ENCODE measurements around the gene GRIA3. TPM values are rescaled to one million over a fixed set of nuclear protein-coding genes. Genes with fewer than 3 reads are reported as not detected.

The GRIA3 gene
- total and polyA plus RNA-seq, 10 of the 15 experiments (the other 5 are each of a cell fraction or from before 2014, with no cell fraction given) = 0.45 to 4.3 (median 2.2) TPM

- TF ChIP-seq ZBTB11 (CRISPR knock-in tag; IDR thresholded peaks at IDR 0.05) = no peak
These were observed 263.4 kb downstream of the GRIA3 start (continued) for GRCh38 chrX:123447506-123447905.

GRCh38 chrX:123449335-123449734, 265.3 kb downstream of the GRIA3 start:
- BruUV-seq (replicated peaks) = no TSS peak
- in situ Hi-C loops (cut with MboI) = no loop called here

More at GRCh38 chrX:123449335-123449734, 265.3 kb downstream of the GRIA3 start:
- Histone ChIP-seq H2AFZ (ENCODE audit: control insufficient read depth, low read depth, low read length) (no peak overlapping the region), H3K79me2 (ENCODE audit: control insufficient read depth, insufficient read depth, low read length) (no peaks in the 10 kb centered on the region), H3K9me3 (replicated peaks; ENCODE audit: control insufficient read depth, insufficient read depth, low read length) (no peaks in the 10 kb centered on the region), H3K4me3 (no peak overlapping the region), H3K27me3 (replicated peaks in 1 of 2; ENCODE audit: control insufficient read depth in 2 of 2, insufficient read depth in 2 of 2, low read length in 1 of 2) (no peaks in the 10 kb centered on the region), H3K27ac (ENCODE audit: control insufficient read depth, insufficient read depth) (no peak overlapping the region), H3K9ac (ENCODE audit: control insufficient read depth, insufficient read depth, low read length) (no peak overlapping the region), H3K4me2 (ENCODE audit: control insufficient read depth, insufficient read depth) (no peak overlapping the region), H3K36me3 (ENCODE audit: control insufficient read depth in 2 of 2, insufficient read depth in 2 of 2, low read length in 1 of 2) (no peaks in the 10 kb centered on the region), H3K4me1 (ENCODE audit: control insufficient read depth, insufficient read depth, low read length) (no peaks in the 10 kb centered on the region; the same call in 1 of the 2 replicates), H4K20me1 (ENCODE audit: control insufficient read depth, insufficient read depth) (no peaks in the 10 kb centered on the region)
- DNase-seq (ENCODE audit: low read depth, low spot score) (no peak), ATAC-seq (no peak), FAIRE-seq (no peak)
- WGBS (ENCODE audit: insufficient coverage, insufficient replicate concordance, low lambda C conversion rate, missing lambda C conversion rate) = 43% methylated on average over 4 of the region's 4 CpGs
- ChIA-PET CTCF (interaction anchor here (1.2 to 1.6 kb wide), 4 partner anchors 9 to 172 kb away, joined by 3 to 5 read pairs (median 4); no protein-coding TSS in a partner anchor), POLR2A (interaction anchor here (1.3 kb wide), 1 partner anchor 10 kb away, joined by 4 read pairs; no protein-coding TSS in a partner anchor), RAD21 (ENCODE audit: unreplicated experiment) (no interaction called here), SMC1A (ENCODE audit: uncharacterized antibody, unreplicated experiment) (interaction anchor here (0.8 to 2.5 kb wide), 6 partner anchors 15 to 278 kb away, joined by 3 to 9 read pairs (median 3); no protein-coding TSS in a partner anchor)
- intact Hi-C loops (cut with micrococcal nuclease; ENCODE audit: unreplicated experiment) = no loop called here
- TF ChIP-seq IRF3 (IDR thresholded peaks at IDR 0.05) (no peak), REST (IDR thresholded peaks at IDR 0.05; ENCODE audit: low read depth, low read length) (no peak), IRF4 (IDR thresholded peaks at IDR 0.05; ENCODE audit: low read depth, low read length) (no peak), E2F8 (IDR thresholded peaks at IDR 0.05; ENCODE audit: low read depth, partially characterized antibody) (no peak), ATF2 (IDR thresholded peaks at IDR 0.05; ENCODE audit: low read length) (no peak)
